Right lung (tissue), 10 donors: ENCODE measurements around the gene EPB41L1. TPM values are rescaled to one million over a fixed set of nuclear protein-coding genes. Genes with fewer than 3 reads are reported as not detected.

Source experiments
- DNase-seq, 2 donors: peaks; one replicate each; pipeline ENCODE4 v3.0.0-alpha.2; 2013
- long read RNA-seq, 8 donors: transcript quantifications; one replicate each; lab custom pipeline, GENCODE V29; 2026
- polyA plus RNA-seq, 5 donors: library from polyadenylated mRNA; unstranded; fragments of 120-200 nt; gene quantifications; one replicate each; pipeline versions ENCODE4 v1.2.1 to v1.2.3, GENCODE V29; 2013; ENCODE audit warnings: inconsistent platforms in 1 of 5, low replicate concordance in 1 of 5; ENCODE audit not compliant: insufficient read length in 5 of 5, insufficient read depth in 1 of 5

EPB41L1 gene
- 10 to 100 TPM; 32.2 to 39.0 (median 37.3) TPM for polyA plus RNA-seq
- long read RNA-seq, donor 1 = 0 reads
- long read RNA-seq, donor 2 = 0 reads
- long read RNA-seq, donor 3, partial matches to known transcripts = 0 of 1 reads
- long read RNA-seq, donor 3, other reads (novel, unspliced or antisense) = 0 of 1 reads
- long read RNA-seq, donor 4 = 0 reads
- long read RNA-seq, donor 5 = 0 reads
- long read RNA-seq, donor 6, partial matches to known transcripts = 11 of 11 reads
- long read RNA-seq, donor 6, other reads (novel, unspliced or antisense) = 0 of 11 reads
- long read RNA-seq, donor 7 = 0 reads
- long read RNA-seq, donor 8 = 0 reads

DNA sequence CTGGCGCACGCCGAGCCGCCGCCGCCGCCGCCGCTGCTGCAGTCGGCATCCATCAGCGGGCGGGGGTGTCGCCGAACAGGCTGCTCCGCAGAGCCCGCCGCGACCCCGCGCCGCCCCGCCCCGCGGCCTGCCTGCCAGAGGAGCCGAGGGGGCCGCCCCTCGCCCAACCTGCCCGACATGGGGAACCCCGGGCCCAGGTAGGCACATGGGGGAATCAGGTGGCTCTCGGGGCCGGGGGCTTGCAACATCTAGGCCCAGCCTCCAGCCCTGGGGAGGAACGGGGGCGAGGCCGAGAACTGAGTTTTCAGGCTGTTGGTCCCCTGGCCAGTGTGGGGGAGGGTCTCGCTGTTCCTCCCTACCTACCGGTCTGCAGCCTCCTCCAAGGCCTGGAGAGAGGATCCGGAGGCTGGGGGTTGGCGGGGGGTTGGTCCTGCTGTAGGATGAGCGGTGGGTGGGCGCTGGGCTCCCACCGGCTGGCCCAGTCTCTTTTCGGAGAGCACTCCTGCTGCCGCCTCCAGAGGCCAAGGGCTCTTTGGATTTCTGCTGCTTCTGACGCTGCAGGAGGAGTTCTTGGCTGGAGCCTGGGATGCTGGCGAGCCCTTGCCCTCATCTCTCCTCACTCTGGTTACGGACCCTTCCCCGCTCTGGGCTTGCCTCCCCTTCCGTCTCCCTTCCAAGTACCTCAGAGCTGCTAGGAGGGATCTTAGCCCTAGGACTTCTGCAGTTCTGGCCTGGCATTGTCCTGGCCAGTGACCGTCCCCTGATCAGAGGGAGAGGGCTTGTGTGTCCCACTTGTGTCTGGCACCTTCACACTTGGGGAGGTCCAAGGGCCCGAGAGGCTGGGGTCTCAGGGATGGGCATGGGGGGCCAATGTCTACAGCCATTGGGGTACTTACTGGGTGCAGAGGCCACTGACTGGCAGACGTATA, at the start of gene EPB41L1:
Gene EPB41L1 (plus strand): TSS at position 41 of the 929 bp plus-strand sequence. CDS start 19,038 bp downstream, outside the sequence.
- peak in 1 of 2 donors; percentile 51 for DNase-seq

DNA sequence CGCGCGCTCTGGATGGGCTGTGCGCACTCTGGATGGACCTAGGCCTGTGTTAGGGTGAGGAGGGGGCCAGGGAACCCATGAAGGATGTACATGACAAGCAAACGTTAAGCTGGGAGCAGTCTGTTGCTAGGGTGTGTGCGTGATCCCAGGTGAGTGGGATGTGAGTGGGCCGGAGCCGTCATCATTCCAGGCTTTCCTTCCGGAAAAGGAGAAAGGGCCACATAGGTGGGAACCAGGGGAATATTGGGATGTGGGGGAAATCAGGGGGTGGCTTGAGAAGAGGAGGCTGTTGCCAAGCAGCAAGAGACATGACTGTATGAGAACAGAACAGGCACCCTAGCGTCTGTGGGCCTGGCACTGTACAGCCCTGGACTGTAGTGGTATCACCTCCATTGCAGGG, 49.7 kb upstream of the EPB41L1 start:
- no peak for DNase-seq

DNA sequence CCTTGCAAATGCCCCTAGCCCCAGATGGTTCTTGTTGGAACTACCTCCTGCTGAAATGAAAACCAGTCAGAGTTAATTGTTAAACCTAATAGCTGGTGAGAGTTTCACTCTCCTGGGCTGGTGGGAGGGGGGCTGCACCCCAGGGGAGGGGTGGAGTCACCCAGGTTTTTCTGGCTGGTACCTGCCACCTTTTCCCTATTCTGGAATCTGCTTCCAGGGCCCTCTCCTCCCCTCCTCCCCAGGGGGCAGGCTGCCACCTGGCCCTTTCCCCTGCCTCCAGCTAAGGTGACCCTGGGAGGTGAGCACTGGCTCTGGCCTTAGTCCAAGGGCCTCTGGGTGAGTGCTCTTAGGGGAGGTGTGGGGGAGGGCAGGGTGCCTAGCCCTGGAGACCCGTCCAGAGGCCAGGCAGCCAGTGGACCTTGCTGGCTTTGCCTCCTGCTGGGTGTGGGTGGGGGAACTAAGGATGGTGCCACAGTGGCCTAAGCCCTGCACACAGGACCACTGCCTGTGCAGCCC, 48.8 kb upstream of the EPB41L1 start:
- no peak for DNase-seq

DNA sequence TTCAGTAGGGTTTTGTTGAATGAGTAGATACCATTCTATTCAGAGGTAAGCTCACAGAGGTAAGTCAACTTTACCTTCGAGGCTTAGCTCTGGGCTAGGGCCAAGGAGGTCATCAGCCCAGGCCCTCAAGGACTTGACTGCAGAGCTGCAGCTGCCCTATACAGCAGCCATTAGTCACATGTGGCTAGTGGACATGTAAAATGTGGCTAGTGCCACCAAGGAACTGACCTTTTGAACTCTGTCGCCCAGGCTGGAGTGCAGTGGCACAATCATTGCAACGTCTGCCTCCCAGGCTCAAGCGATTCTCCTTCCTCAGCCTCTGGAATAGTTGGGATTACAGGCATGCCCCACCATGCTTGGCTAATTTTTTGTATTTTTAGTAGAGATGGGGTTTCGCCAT, 47.9 kb upstream of the EPB41L1 start:
- DNase-seq = no peak

DNA sequence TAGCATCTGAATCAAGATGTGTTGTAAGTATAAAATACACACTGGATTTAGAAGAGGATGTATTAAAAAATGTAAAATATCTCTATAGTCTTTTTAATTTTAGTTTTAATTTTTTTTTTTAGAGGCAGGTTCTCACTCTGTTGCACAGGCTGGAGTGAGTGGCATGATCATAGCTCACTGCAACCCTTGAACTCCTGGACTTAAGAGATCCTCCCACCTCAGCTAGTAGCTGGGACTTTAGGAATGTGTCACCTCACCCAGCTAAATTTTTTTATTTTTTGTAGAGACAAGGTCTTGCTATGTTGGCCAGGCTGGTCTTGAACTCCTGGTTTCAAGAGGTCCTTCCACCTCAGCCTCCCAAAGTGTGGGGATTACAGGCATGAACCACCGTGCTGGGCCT, 46.7 kb upstream of the EPB41L1 start:
- DNase-seq = no peak

DNA sequence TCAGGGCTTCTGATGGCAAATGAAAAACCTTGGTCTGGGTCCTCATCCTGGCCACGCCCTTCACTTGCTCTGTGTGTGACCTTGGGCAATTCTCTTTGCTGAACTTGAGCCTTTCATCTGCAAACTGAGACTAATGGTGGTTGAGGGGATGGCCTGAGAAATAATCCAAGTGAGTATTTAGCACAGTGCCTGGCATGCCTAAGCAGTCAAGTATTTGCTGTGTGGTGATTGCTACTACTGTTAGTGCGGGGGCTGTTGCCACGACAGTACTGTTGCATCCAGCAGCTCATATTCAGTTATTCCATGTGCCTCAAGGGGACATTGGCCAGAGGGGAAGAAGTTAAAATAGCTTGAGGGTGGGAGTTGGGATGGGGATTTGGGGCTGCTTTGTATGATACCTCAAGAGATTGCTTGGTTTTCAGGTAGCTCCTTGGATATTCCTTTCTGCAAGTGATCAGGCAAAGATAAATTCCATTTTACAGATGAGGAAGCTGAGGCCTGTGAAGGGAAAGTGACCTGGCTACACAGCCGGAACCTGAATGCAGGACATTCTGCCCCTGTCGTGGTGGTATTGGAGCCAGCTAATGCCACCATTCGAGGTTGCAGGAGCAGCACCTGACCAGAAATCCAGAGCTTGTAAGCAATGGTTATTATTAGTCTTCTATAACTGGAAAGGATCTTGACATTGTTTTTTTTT, 45.1 kb upstream of the EPB41L1 start:
- DNase-seq = no peak

DNA sequence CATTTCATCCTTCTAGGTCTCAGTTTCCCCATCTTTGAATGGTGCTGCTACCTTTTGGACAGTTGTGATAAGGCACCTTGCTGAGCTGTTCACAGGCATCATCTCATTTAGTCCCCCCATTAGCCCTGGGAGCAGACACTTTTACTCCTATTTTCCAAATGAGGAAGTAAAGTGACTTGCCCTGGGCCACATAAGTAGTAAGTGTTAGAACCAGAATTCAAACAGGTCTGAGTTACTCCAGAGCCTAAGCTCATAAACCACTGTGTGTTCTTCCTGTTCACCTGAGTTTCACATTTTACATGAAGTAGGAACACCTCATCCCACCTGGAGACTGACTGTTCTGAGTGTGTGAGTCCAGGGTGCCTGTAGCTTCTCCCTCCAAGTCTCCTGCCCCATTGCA, 43.5 kb upstream of the EPB41L1 start:
- DNase-seq = no peak

DNA sequence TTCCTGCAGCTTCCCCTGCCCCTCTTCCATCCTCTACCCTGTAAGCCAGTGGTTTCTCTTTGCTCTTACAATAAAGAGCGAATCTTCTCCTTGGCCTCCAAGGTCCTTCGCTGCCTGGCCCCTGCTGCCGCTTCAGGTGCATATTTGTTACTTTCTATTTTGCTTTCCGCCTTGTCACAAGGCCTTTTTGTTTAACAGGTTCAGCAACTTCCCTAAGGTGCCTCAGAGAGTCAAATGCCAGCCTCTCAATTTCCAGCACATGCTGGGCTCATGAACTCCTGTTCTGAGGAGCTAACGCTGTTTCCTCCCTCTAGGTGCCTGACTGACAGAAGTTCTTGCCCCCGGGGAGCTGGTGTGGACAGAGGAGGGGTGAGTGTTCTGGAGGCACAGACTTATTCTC, 42.4 kb upstream of the EPB41L1 start:
- no peak for DNase-seq

DNA sequence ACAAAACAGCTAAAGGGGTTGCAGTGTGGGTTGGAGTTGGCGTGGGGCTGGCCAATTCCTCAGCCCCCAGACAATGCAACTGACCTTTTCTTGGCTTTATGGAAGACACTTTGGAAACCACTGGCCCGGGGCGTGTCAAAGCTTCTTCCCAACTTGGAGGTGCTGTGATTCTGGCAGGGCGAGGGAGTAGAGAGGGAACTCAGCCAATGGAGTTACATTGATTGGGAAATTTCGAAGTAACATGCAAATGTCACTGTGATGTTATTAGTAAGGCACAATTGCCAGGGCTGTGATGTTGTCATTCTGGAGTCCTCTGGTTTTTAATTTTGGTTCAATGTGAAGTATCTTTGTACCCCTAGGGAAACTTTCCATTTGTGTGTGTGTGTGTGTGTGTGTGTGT, 41.5 kb upstream of the EPB41L1 start:
- no peak for DNase-seq

DNA sequence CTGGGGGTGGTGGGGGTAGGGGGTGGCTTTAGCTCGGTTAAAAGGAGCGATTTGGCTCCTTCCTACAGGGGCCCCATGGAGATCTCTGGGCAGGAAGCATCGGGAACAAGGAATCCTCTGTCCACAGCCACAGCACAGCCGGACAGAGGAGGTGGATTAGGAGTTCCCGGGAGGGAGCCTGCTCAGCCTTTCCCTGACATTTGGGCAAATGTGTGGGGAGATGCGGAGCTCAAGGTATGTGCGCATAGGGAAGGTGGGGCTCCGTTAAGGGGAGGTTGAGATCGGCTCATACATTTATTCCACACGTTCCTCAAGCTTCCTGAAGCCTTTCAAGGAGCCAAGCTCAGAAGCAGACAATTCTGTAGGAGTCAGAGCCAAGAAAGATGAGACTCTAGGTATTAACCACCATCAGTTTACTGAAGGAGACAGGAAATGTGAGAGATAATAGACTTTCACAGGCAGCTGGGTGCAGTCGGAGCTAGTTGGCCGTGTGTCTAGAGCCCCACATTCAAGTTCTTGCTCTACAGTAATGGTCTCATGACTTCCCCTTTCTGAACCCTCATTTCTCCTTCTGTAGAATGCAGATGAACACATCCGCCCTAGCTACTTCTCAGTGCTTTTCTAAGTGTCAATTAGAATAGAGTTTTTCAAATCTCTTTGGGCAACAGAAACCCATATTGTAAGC, 40.8 kb upstream of the EPB41L1 start:
- no peak for DNase-seq

DNA sequence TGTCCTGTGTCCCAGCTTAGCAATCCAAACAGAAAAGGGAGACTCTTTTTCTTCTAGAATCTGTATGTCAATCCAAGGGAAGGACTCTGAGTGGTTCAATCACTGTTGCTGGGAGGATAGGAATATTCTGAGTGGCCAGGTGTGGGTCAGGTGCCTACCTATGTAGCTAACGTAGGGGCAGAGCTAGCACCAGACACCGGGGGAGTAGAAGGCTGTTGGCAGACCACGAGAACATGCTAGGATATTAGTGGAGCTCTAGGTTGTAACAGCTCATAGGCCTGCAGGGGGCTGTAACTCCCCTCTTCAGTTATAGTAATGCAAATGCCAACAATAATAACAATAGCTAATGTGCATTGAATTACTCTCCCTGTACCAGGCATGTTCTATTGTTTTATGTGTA, 39.8 kb upstream of the EPB41L1 start:
- DNase-seq = no peak

DNA sequence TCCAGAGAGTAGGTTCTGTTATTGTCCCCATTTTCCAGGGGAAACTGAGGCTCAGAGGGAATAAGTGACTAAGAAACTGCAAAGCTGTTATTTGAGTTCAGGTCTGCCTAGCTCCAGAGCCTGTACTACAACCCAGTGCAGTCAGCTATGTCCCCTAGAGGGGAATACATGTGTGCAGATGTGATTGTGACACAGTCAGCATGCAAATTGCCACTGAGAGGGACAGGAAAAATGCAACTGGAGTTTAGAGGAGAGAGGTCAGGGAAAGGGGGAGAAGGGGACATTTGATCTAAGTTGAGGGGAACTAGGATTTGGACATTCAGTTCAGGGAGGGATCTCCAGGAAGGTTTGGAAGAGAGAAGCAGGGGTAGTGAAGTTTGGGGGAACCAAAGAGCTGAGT, 38.6 kb upstream of the EPB41L1 start:
- no peak for DNase-seq

DNA sequence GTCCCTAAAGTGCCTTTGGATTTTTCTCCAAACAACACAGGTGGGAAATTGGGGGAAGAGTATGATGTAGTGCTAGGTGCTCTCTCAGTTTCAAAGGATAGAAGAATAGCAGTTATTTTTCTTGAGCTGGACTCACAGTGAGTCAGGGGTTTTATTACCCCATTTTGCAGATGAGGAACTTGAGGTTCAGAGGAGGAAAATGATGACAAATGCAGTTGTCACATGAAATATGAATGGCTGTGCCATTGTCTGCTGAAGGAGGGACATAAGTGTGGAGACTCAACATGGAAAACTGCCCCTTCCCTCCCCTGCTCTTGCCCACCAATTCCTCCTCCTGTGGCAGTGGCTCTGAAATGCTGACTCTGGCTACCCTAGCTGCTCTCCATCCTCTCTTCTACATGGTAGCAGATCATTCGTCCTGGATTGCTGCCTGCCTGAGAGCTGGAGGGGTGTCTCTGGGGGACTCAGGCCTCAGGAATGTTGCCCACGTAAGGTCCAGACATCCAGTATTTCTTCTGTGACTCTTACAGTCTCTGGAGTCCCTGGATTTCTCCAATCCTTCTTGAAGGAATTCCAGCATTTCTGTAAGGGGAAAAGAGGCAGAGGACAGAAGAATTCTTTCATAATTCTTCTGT, 37.6 kb upstream of the EPB41L1 start:
- DNase-seq = no peak

DNA sequence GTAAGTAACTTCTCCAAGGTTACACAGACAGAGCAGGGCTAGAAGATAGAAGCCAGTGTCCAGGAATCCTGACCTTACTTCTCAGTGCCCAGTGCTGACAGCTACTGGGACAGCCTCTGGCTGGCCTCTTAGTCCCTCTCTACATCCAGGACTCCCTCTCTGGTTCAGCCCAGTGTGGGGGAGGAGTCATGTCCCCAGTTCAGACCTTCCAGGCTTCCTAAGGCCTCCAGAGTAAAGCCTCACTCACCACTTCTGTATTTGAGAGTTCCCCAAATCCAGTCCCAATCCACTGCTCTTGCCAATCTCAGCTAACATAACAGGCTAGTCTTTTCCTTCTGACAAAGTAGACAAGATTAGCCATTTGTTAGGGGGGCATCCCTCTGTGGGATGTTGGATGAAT, 36.9 kb upstream of the EPB41L1 start:
- DNase-seq = no peak

DNA sequence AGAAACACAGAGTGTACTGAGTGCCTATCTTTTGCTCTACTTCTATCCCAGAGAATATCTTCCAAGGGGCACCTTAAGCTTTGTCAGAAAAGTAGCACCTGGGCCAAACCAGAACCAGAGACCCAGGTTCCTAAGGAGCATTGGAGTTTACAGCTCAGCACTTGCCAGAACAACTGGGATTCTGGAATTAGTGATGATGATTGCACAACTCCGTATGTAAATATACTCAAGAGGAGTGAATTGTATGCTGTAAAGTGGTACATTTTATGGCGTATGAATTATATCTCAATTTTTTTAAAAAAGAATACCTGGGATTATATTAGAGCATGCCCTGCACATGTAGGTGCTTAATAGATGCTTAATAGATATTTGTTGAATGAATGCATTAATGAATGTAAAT, 36.2 kb upstream of the EPB41L1 start:
- no peak for DNase-seq

DNA sequence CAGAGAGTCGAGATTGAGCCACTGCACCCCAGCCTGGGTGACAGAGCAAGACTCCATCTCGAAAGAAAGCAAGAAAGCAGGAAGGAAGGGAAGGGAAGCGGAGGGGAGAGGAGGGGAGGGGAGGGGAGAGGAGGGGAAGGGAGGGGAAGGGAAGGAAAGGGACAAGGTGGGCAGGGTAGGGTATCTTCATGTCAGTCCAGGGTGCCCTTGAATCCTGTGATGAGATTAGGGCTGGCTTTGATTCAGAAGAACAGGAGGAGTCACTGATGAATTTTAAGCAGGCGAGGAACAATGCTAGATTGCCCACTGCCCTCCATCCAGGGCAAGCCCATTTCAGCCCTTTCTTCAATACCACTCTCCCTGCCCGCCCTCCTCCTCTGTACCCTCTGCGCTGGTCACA, 35.0 kb upstream of the EPB41L1 start:
- DNase-seq = no peak

DNA sequence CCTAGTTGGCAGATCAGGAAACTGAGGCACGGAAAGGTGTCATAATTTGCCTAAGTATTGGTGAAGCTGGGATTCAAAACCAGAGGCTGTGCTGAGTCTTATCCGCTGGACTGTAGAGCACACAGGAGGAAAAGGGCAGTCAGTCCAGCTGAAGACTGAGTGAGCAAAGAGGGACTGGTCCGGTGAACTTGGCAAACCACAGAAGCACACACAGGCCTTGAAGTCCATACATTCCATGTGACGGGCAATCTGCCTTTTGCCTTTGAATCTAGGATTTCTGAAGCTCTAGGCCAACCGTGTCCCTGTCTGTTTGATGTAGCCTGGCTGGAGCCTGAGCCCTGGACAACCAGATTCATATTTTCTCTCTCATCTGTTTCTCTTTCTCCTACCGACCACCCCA, 34.3 kb upstream of the EPB41L1 start:
- DNase-seq = no peak

DNA sequence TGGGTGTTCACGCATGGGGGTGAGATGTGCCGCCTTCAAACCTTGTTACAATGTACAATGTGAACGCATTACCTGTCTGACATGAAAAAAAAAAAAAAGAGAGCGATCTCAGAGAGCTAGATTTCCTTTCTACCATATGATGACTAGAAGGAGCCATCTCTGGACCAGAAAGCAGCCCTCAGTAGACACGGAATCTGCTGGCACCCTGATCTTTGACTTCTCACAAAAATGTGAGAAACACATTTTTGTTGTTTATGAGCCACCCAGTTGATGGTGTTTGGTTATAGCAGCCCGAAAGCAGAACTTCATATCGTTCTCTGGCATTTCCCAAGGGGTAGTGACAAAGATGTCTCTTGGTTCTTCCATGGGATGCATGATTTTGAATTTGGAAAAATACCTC, 33.5 kb upstream of the EPB41L1 start:
- no peak for DNase-seq

DNA sequence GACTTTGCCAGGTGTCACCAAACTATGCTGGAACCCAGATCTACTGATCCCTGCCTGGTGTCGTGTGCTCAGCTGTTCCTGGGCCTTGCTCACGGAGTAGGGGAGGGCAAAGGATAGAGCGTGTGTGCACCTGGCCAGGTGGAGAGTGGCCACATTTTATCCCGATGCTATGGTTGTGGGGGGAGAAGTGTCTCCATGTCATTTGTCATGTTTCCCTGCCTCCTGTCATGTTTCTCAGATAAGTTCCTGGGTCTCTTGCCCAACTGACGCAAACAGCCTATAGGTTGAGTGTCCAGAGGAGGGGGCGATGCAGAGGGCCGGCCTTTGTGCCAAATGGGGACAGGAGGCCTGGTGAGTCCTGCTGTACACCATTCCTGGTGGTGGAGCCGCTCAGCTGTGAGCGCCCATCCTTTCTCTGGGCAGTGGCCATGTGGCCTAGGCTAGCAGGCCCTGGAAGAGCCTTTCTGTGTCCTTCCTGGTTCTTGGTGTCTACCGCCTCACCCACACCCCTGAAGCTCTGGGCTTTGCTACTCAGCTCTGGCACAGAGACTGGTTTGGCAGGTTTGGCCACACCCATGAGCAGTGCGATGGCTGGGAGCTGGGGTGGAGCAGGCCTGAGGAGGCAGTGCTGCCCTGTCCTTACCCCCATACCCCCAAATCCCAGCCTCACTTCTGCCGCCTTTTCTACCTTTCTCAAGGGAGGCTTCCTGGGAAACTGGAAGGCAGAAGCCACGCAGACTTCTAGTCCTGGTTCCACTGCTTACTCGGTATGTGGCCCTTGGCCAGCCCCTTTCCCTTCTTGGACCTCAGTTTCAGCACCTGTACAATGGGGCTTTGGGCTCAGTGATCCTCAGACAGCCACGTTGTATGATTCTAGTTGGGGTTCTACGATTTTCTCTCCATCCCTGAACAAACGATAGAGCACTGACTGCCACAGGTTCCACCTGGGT, 32.3 kb upstream of the EPB41L1 start:
- DNase-seq = peak; percentile 38 to 40

DNA sequence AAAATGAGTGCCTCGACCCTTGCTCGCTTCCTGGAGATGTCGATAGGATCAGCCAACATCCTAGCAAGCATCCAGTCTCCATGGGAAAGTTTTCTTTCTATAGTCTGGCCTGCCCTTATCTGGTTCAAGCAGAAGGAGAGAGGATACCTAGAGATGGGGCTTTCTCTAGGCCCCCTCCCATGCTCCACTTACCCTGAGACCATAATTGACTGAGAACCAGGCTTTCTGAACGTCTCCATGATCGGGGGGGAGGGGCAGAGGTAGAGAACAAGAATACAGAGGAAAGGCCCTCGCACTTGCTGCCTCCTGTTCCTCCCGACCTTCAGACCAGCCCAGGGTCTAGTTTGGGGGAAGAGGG, 31.6 kb upstream of the EPB41L1 start:
- DNase-seq = no peak
